ENCODE measurements around the gene RPUSD1. TPM values are rescaled to one million over a fixed set of nuclear protein-coding genes. Genes with fewer than 3 reads are reported as not detected.

Gene RPUSD1
- total and polyA plus RNA-seq, 2 donors (not counting 3 experiments of a cell fraction or from before 2014, with no cell fraction given): 46.2 to 55.8 TPM

DNA sequence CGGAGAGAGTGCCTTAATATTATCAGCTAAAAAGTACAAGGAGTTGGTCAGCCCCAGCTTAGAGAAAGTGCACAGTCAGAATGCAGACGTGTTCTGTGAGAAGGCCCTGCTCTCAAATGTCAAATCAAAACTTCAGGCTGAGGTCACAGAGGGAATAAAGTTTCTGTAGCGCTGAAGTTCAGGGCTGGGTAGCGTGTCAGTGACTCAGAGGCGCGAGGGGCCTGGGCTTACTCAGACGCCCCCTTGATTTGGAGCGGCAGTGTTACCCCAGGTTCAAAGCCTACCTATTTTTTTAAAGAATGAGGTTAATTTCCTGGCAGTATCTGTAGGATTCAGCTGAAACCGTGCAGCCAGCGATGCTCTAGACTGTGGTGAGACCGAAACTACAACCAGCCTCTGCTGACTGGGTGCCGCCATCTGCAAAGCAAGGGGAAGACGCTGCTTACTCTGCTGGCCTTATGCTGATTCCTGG lies 52.2 kb downstream of the RPUSD1 start:
- Histone ChIP-seq H2AFZ (ENCODE audit: low read depth, low read length) (no peak overlapping the region), H3K36me3 (ENCODE audit: control insufficient read depth in 2 of 2, extremely low read depth in 1 of 2, insufficient read depth in 2 of 2, low read length in 2 of 2) (peaks cover 7 to 42% of the 10 kb centered on the region in 2 experiments), H3K9me3 (replicated peaks; ENCODE audit: control insufficient read depth, insufficient read depth, low read length) (no peaks in the 10 kb centered on the region), H3K4me1 (ENCODE audit: control insufficient read depth, extremely low read depth, insufficient read depth, low read length) (peaks cover 7% of the 10 kb centered on the region), H4K20me1 (replicated peaks; ENCODE audit: control insufficient read depth, extremely low read depth, insufficient read depth, low read length) (no peaks in the 10 kb centered on the region), H3K27ac (ENCODE audit: insufficient read depth, low read depth, low read length) (no peak overlapping the region), H3K27me3 (ENCODE audit: control insufficient read depth in 2 of 2, insufficient read depth in 2 of 2, low read length in 2 of 2) (no peaks in the 10 kb centered on the region), H3K9me1 (replicated peaks; ENCODE audit: control insufficient read depth, extremely low read depth, insufficient read depth, low read length) (no peaks in the 10 kb centered on the region), H3K4me2 (ENCODE audit: insufficient read depth, low read length) (no peak overlapping the region), H3K9ac (replicated peaks; ENCODE audit: extremely low read depth, insufficient read depth, low read length) (no peak overlapping the region), H3K4me3 (replicated peaks in 1 of 3; ENCODE audit: insufficient read depth in 1 of 3, low read depth in 1 of 3, low read length in 3 of 3) (no peak overlapping the region), H3K79me2 (ENCODE audit: control insufficient read depth, insufficient read depth, low read length) (peaks cover 6% of the 10 kb centered on the region)
- ChIA-PET POLR2A (no interaction called here), CTCF (no interaction called here)
- DNase-seq (ENCODE audit: low read depth, low spot score) (no peak), FAIRE-seq (no peak)
- TF ChIP-seq MYC (IDR thresholded peaks at IDR 0.05; ENCODE audit: low read depth, low read length) (no peak), GATA2 (IDR thresholded peaks at IDR 0.05; ENCODE audit: insufficient read depth, insufficient read length, low read depth, low read length) (no peak), EZH2 (IDR thresholded peaks at IDR 0.05; ENCODE audit: borderline replicate concordance, low read depth, low read length, severe bottlenecking) (no peak), POLR2AphosphoS5 (IDR thresholded peaks at IDR 0.05; ENCODE audit: insufficient read depth, low read depth, low read length) (no peak), POLR2A (IDR thresholded peaks at IDR 0.05; ENCODE audit: low read depth, low read length) (no peak), JUN (IDR thresholded peaks at IDR 0.05; ENCODE audit: borderline replicate concordance, insufficient read depth, insufficient read length, low read depth) (no peak), FOS (IDR thresholded peaks at IDR 0.05; ENCODE audit: borderline replicate concordance, insufficient read depth, low read length) (no peak)
- TF ChIP-seq, protein P1, sequence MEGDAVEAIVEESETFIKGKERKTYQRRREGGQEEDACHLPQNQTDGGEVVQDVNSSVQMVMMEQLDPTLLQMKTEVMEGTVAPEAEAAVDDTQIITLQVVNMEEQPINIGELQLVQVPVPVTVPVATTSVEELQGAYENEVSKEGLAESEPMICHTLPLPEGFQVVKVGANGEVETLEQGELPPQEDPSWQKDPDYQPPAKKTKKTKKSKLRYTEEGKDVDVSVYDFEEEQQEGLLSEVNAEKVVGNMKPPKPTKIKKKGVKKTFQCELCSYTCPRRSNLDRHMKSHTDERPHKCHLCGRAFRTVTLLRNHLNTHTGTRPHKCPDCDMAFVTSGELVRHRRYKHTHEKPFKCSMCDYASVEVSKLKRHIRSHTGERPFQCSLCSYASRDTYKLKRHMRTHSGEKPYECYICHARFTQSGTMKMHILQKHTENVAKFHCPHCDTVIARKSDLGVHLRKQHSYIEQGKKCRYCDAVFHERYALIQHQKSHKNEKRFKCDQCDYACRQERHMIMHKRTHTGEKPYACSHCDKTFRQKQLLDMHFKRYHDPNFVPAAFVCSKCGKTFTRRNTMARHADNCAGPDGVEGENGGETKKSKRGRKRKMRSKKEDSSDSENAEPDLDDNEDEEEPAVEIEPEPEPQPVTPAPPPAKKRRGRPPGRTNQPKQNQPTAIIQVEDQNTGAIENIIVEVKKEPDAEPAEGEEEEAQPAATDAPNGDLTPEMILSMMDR (IDR thresholded peaks at IDR 0.05; ENCODE audit: extremely low read depth in 1 of 2, insufficient read depth in 1 of 2, low read depth in 1 of 2, low read length in 2 of 2): no peak
- TF ChIP-seq, protein P2, sequence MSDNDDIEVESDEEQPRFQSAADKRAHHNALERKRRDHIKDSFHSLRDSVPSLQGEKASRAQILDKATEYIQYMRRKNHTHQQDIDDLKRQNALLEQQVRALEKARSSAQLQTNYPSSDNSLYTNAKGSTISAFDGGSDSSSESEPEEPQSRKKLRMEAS (IDR thresholded peaks at IDR 0.05; ENCODE audit: insufficient read depth, insufficient read length): no peak
- dilution Hi-C loops (cut with MboI; ENCODE audit: extremely low pct_ligation_motif_present, low sequenced_read_pairs): no loop called here
- BruUV-seq (replicated peaks): no TSS peak
- intact Hi-C loops (cut with micrococcal nuclease): no loop called here
